GM10266 (cell line): ENCODE results near the gene TBXA2R.
A peak's percentile ranks its signal among the peaks of the same experiment; 100 is the strongest.

Source experiments
- DNase-seq: peaks from one replicate; pipeline ENCODE4 v3.0.0; 2012; ENCODE audit errors: extremely low spot score
- CTCF ChIP-seq: IDR thresholded peaks from 2 replicates; pipeline ENCODE4 v1.5.1; 2012; ENCODE audit warnings: mild to moderate bottlenecking, low read depth; ENCODE audit not compliant: control insufficient read depth, insufficient read depth; ENCODE audit errors: missing control alignments

TBXA2R gene

DNA sequence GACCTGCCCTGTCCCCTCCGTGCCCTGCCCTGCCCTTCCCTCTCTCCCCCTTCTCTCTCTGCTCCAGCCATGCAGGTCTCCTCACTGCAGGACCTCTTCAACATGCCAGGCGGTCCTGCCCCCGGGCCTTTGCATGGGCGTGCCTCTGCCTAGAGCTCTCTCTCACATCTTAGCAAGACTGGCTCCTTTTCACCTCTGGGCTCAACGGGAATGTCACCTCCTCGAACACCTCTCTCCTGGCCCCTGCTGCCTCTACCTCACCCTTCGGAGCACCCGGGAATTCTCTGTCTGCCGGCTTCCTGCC, 54.9 kb downstream of the TBXA2R start:
- TF ChIP-seq CTCF: no peak
- DNase-seq: no peak

GRCh38 chr19:3550947-3551791, 55.5 kb downstream of the TBXA2R start:
- DNase-seq: no peak

DNA sequence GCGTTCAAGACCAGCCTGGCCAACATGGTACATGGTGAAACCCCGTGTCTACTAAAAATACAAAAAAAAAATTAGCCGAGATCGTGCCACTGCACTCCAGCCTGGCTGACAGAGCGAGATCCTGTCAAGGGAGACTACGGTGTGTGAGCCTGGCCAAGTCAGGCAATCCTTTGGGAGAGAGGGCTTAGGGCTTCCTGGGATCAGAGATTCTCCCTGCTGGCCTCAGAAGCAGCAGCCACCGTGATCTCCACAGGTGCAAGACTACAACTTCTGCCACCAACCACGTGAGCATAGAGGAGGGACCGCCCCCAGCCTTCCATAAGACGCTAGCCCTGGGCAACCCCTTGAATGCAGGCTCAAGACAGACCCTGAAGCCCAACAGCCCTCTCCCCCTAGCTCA, 56.9 kb downstream of the TBXA2R start:
- DNase-seq: no peak
- no peak for TF ChIP-seq CTCF

More at GRCh38 chr19:3550947-3551791, 55.5 kb downstream of the TBXA2R start:
- TF ChIP-seq CTCF: no peak

GRCh38 chr19:3548606-3549005, 58.1 kb downstream of the TBXA2R start:
- TF ChIP-seq CTCF: no peak
- no peak for DNase-seq

DNA sequence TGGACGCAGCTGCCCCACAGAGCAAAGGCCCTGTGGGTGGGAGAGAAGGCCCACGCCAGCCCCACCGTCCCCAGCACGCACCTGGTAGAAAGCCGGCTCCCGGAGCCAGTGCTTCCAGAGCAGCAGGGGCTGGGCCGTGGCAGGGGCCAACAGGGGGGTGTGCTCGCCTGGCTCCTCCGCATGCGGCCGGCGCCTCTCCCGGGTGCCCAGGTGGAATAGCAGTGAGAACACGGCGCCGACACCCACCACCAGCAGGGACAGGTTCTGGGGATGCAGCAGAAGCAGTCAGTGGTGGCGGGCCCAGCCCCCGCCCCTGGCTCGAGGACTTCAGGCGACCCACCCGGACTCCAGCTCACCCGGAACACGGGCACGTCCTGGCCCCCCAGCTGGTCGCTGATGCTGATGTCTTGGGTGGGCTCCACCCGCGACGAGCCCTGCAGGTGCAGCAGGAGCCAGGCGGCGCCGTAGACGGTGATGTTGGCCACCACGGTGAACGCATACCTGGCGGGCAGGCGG, 58.9 kb downstream of the TBXA2R start:
- no peak for TF ChIP-seq CTCF
- DNase-seq: no peak

GRCh38 chr19:3547301-3547731, 59.4 kb downstream of the TBXA2R start:
- TF ChIP-seq CTCF: peak; percentile 45
- no peak for DNase-seq

- no peak for TF ChIP-seq CTCF
- DNase-seq: no peak
Measured at GRCh38 chr19:3546119-3546518, 60.6 kb downstream of the TBXA2R start.
